IMR-90 (cell line): Measurements from ENCODE around the gene HOXB6.

Experiments
- BHLHE40 ChIP-seq: fragments of 150-350 bp; IDR thresholded peaks from 2 replicates; pipeline ENCODE4 v1.6.1; 2016; ENCODE audit warnings: mild to moderate bottlenecking, low read depth, low read length
- CEBPB ChIP-seq: IDR thresholded peaks from 2 replicates; pipeline ENCODE4 v1.6.1; 2012; ENCODE audit warnings: low read depth, low read length, improper control_type of control experiment
- CHD1 ChIP-seq: IDR thresholded peaks from 2 replicates; pipeline ENCODE4 v1.6.1; 2012; ENCODE audit warnings: low read depth, low read length, improper control_type of control experiment
- CTCF ChIP-seq: conservative IDR thresholded peaks from 2 replicates; pipeline ENCODE4 v1.5.1; 2012; ENCODE audit warnings: mild to moderate bottlenecking, low read depth, low read length, improper control_type of control experiment
- ELK1 ChIP-seq: fragments of 150-350 bp; IDR thresholded peaks from 2 replicates; pipeline ENCODE4 v1.6.1; 2016; ENCODE audit warnings: low read depth, mild to moderate bottlenecking, low read length, moderate library complexity, borderline replicate concordance
- MAZ ChIP-seq: IDR thresholded peaks from 2 replicates; pipeline ENCODE4 v1.6.1; 2012; ENCODE audit warnings: low read depth, mild to moderate bottlenecking, low read length, improper control_type of control experiment, moderate library complexity, borderline replicate concordance
- MXI1 ChIP-seq: IDR thresholded peaks from 2 replicates; pipeline ENCODE4 v1.6.1; 2012; ENCODE audit warnings: low read depth, mild to moderate bottlenecking, low read length, moderate library complexity, borderline replicate concordance
- NFE2L2 ChIP-seq: fragments of 150-350 bp; IDR thresholded peaks from 2 replicates; pipeline ENCODE4 v1.6.1; 2016; ENCODE audit warnings: low read depth, mild to moderate bottlenecking, low read length
- POLR2A ChIP-seq: IDR thresholded peaks from 2 replicates; pipeline ENCODE4 v1.6.1; 2012; ENCODE audit warnings: mild to moderate bottlenecking, low read depth, low read length
- RAD21 ChIP-seq: IDR thresholded peaks from 2 replicates; pipeline ENCODE4 v1.6.1; 2012; ENCODE audit warnings: low read length, improper control_type of control experiment
- RCOR1 ChIP-seq: IDR thresholded peaks from 2 replicates; pipeline ENCODE4 v1.6.1; 2012; ENCODE audit warnings: mild to moderate bottlenecking, low read length, improper control_type of control experiment; ENCODE audit not compliant: insufficient replicate concordance
- RFX5 ChIP-seq: IDR thresholded peaks from 2 replicates; pipeline ENCODE4 v1.8.0; 2012; ENCODE audit warnings: low read depth, mild to moderate bottlenecking, low read length, moderate library complexity
- USF2 ChIP-seq: fragments of 150-350 bp; IDR thresholded peaks from 2 replicates; pipeline ENCODE4 v1.6.1; 2017; ENCODE audit warnings: mild to moderate bottlenecking, antibody characterized with exemption, low read length, low read depth

GRCh38 chr17:48630009-48630924 lies 25.5 kb upstream of the HOXB6 start:
- TF ChIP-seq CTCF, result no peak
- TF ChIP-seq RCOR1, result no peak
- TF ChIP-seq NFE2L2, result no peak
- TF ChIP-seq MAZ, result no peak
- TF ChIP-seq RFX5, result no peak
- no peak for TF ChIP-seq RAD21
- TF ChIP-seq CEBPB, result no peak
- TF ChIP-seq USF2, result no peak
- TF ChIP-seq BHLHE40, result no peak
- no peak for TF ChIP-seq POLR2A
- TF ChIP-seq CHD1, result no peak
- TF ChIP-seq ELK1, result no peak
- TF ChIP-seq MXI1, result no peak
